GM23338 (cell line): ENCODE data around the gene ULK4. TPM values are rescaled to one million over a fixed set of nuclear protein-coding genes. Genes with fewer than 3 reads are reported as not detected.

ENCODE experiments used
- ATAC-seq: fragments of 200-7000 bp; cut with Tn5 transposase; 3 replicates; pipeline ENCODE4 v1.9.1; 2020
- DNase-seq: peaks from one replicate; pipeline ENCODE4 v3.0.0-alpha.2; 2015; ENCODE audit warnings: low spot score
- H2AFZ ChIP-seq: fragments of 200-600 bp; sonication (generic); 2 replicates; pipeline ENCODE4 v1.8.0; 2016; ENCODE audit warnings: antibody characterized with exemption, mild to moderate bottlenecking, moderate library complexity
- H3F3A ChIP-seq: fragments of 200-600 bp; sonication (generic); replicated peaks from 2 replicates; pipeline ENCODE4 v1.8.0; 2017; ENCODE audit warnings: antibody characterized with exemption, mixed run types, low read depth
- H3K27ac ChIP-seq: fragments of 200-600 bp; sonication (generic); 2 replicates; pipeline ENCODE4 v1.6.1; 2016; ENCODE audit warnings: low read depth
- H3K27me3 ChIP-seq: fragments of 200-600 bp; sonication (generic); 2 replicates; pipeline ENCODE4 v1.8.0; 2016; ENCODE audit warnings: mild to moderate bottlenecking, mixed run types, moderate library complexity; ENCODE audit not compliant: insufficient read depth
- H3K36me3 ChIP-seq: fragments of 200-600 bp; sonication (generic); 2 replicates; pipeline ENCODE4 v1.8.0; 2016; ENCODE audit warnings: mild to moderate bottlenecking; ENCODE audit not compliant: insufficient read depth
- H3K4me1 ChIP-seq: fragments of 200-600 bp; sonication (generic); 2 replicates; pipeline ENCODE4 v1.8.0; 2016; ENCODE audit warnings: mild to moderate bottlenecking, moderate library complexity; ENCODE audit not compliant: insufficient read depth
- H3K4me2 ChIP-seq: fragments of 200-600 bp; sonication (generic); 2 replicates; pipeline ENCODE4 v1.7.1; 2017; ENCODE audit warnings: mixed run types
- H3K4me3 ChIP-seq: fragments of 200-600 bp; sonication (generic); 2 replicates; pipeline ENCODE4 v1.6.1; 2016; ENCODE audit warnings: mixed run types
- H3K79me2 ChIP-seq: fragments of 200-600 bp; sonication (generic); replicated peaks from 2 replicates; pipeline ENCODE4 v1.8.0; 2017; ENCODE audit warnings: mild to moderate bottlenecking; ENCODE audit not compliant: insufficient read depth
- H3K9me2 ChIP-seq: fragments of 200-600 bp; sonication (generic); 2 replicates; pipeline ENCODE4 v1.8.0; 2017; ENCODE audit not compliant: insufficient read depth
- H4K20me1 ChIP-seq: fragments of 200-600 bp; sonication (generic); replicated peaks from 2 replicates; pipeline ENCODE4 v1.8.0; 2017; ENCODE audit warnings: mild to moderate bottlenecking; ENCODE audit not compliant: insufficient read depth
- H3K27ac Mint-ChIP-seq: 2 replicates; pipeline ENCODE4 v1.8.0; 2020; ENCODE audit warnings: inconsistent platforms, mild to moderate bottlenecking, moderate library complexity, mixed read lengths
- H3K27me3 Mint-ChIP-seq: 3 replicates; pipeline ENCODE4 v1.8.0; 2022; ENCODE audit warnings: low read depth, mild to moderate bottlenecking, moderate library complexity, mixed read lengths, inconsistent platforms; ENCODE audit not compliant: insufficient read depth, poor library complexity
- H3K36me3 Mint-ChIP-seq: 3 replicates; pipeline ENCODE4 v1.8.0; 2021; ENCODE audit warnings: low read depth, mild to moderate bottlenecking, inconsistent platforms, moderate library complexity, mixed read lengths
- H3K4me1 Mint-ChIP-seq: 3 replicates; pipeline ENCODE4 v1.8.0; 2020; ENCODE audit warnings: mild to moderate bottlenecking, inconsistent platforms, mixed read lengths
- H3K4me3 Mint-ChIP-seq: 3 replicates; pipeline ENCODE4 v1.8.0; 2021; ENCODE audit warnings: moderate library complexity, mild to moderate bottlenecking, inconsistent platforms, mixed read lengths
- H3K9me3 Mint-ChIP-seq: 3 replicates; pipeline ENCODE4 v1.8.0; 2020; ENCODE audit warnings: moderate library complexity, mild to moderate bottlenecking, inconsistent platforms, mixed read lengths
- EZH2 ChIP-seq: fragments of 200-600 bp; sonication (generic); IDR thresholded peaks from one replicate; pipeline ENCODE4 v1.8.0; 2017; ENCODE audit warnings: antibody characterized with exemption, mild to moderate bottlenecking, low read depth; ENCODE audit not compliant: unreplicated experiment
- EZH2phosphoT487 ChIP-seq: fragments of 200-600 bp; sonication (generic); IDR thresholded peaks from one replicate; pipeline ENCODE4 v1.8.1; 2018; ENCODE audit warnings: antibody characterized with exemption; ENCODE audit not compliant: unreplicated experiment
- POLR2AphosphoS5 ChIP-seq: IDR thresholded peaks from 2 replicates; pipeline ENCODE4 v1.6.1; 2016; ENCODE audit warnings: antibody characterized with exemption, low read depth
- STAT1 ChIP-seq: IDR thresholded peaks from one replicate; pipeline ENCODE4 v1.6.1; 2016; ENCODE audit warnings: antibody characterized with exemption; ENCODE audit not compliant: unreplicated experiment
- ZNF331 ChIP-seq: fragments of 250-450 bp; sonication (Bioruptor Pico); IDR thresholded peaks from 2 replicates; pipeline ENCODE4 v1.5.0; 2020; ENCODE audit warnings: low read depth, mild to moderate bottlenecking, moderate library complexity
- polyA plus RNA-seq: library from polyadenylated mRNA; unstranded; fragments of >200 nt; fragmentation: Nextera tagmentation; extraction: Ambion mirVana; gene quantifications from 2 replicates; pipeline ENCODE4 v1.2.1, GENCODE V29; 2016
- small RNA-seq: library from RNA; depleted of rRNA; stranded (forward); fragments of <200 nt; gene quantifications from one replicate; pipeline ENCODE3, GENCODE V24; 2014; ENCODE audit warnings: low replicate concordance
- total RNA-seq: library from RNA; depleted of rRNA; stranded (reverse); fragments of >200 nt; shearing (Covaris generic); gene quantifications from 2 replicates; pipeline ENCODE4 v1.2.3, GENCODE V29; 2014; rRNA removed

Gene ULK4
- total and polyA plus RNA-seq, 2 experiments from 2014 or later = 20.8 to 41.4 TPM

DNA sequence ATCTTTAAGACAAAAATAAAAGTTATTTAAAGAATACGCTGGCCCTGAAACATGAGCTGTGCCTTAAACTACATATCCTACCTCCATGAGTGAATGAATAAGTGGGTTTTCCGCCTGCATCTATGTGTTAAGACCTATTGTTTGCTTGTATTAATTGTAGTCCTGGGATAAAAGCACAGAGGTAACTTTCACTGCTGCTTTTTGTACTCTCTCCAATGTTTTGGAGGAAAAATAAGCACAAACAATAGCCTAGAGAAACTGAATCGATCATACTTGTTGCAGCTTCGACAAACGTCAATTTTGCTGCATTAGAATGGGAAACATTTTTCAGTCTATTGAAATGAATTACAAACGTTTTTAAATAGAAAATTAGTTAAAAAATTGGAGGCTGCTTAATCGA lies 763.9 kb downstream of the ULK4 start:
- Mint-ChIP-seq H3K27me3 (peaks cover 9% of the 10 kb centered on the region), H3K27ac (no peak overlapping the region), H3K4me3 (peak overlapping the region; percentile 86), H3K4me1 (peaks cover 25% of the 10 kb centered on the region), H3K9me3 (no peaks in the 10 kb centered on the region), H3K36me3 (peaks cover 10% of the 10 kb centered on the region; the same call in 2 of the 3 replicates)
- H3K36me3 ChIP-seq = no peaks in the 10 kb centered on the region
- no peak overlapping the region for H2AFZ ChIP-seq
- H3K79me2 ChIP-seq = peaks cover 31% of the 10 kb centered on the region
- H4K20me1 ChIP-seq = peaks cover 19% of the 10 kb centered on the region
- H3K9me2 ChIP-seq = no peaks in the 10 kb centered on the region
- DNase-seq (no peak), ATAC-seq (no peak)
- peaks cover 23% of the 10 kb centered on the region for H3K4me1 ChIP-seq
- no peak overlapping the region for H3K27ac ChIP-seq
- peaks cover 9% of the 10 kb centered on the region; the same call in 1 of the 2 replicates for H3K27me3 ChIP-seq
- TF ChIP-seq ZNF331 (CRISPR knock-in tag) = no peak
- no peak for TF ChIP-seq POLR2AphosphoS5
- no peak for TF ChIP-seq STAT1
- TF ChIP-seq EZH2phosphoT487 = no peak
- TF ChIP-seq EZH2 = no peak
- peak overlapping the region; percentile 84 for H3K4me2 ChIP-seq
- no peaks in the 10 kb centered on the region for H3F3A ChIP-seq
- peak overlapping the region; percentile 92 for H3K4me3 ChIP-seq

Small RNAs within 50 kb of the gene (small RNA-seq; reads per million reads assigned to genes)
- gene ATP6V0E1P2 (not detected), gene RF00019 (not detected), gene RF00096 (0.12 reads per million), gene RF00602 (not detected)

Other genes starting within 250 kb of the ULK4 start
- gene TRAK1, start 129.3 kb upstream of the ULK4 start, total RNA-seq = 47.4 and 50.1 TPM in 2 replicates
- gene TRAK1, start 129.3 kb upstream of the ULK4 start, polyA plus RNA-seq = 12.2 and 13.4 TPM in 2 replicates